Inferior parietal cortex (tissue), 1 donor: ENCODE measurements around the gene PSD4.

Source experiments
- DNase-seq: peaks from one replicate; pipeline ENCODE4 v3.0.0-alpha.2; 2016; ENCODE audit errors: extremely low spot score

PSD4 gene

GRCh38 chr2:113184531-113185230 lies 10.9 kb downstream of the PSD4 start:
- no peak for DNase-seq

DNA sequence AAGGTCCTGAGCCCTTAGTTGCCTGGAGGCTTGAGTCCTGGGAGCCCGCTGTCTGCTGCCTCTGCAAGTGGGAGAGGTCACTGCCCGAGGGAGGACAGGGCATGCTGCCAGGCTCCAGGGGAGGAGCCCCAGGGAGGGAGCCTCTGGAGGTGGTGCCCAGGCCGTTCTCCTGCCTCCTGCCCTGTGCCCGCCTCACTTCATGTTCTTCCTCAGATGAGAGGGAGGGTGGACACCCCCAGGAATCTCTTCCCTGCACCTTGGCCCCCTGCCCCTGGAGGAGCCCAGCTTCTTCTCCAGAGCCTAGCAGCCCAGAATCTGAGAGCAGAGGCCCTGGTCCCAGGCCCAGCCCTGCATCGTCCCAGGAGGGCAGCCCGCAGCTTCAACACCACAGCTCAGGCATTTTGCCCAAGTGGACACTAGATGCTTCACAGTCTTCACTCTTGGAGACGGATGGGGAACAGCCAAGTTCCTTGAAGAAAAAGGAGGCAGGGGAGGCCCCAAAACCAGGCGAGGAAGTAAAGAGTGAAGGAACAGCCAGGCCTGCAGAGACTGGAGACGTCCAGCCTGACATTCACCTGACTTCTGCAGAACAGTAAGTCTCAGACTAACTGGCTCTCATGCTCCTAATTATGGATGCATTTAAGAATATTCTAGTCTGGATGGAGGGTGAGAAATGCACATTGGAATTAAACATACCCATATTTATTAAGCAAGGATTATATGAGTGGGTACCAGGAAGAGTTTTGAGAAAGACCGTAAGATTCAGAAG lies 12.1 kb downstream of the PSD4 start:
- no peak for DNase-seq

GRCh38 chr2:113186433-113186796 lies 12.6 kb downstream of the PSD4 start:
- no peak for DNase-seq

GRCh38 chr2:113187771-113188170 lies 14.0 kb downstream of the PSD4 start:
- DNase-seq = no peak

DNA sequence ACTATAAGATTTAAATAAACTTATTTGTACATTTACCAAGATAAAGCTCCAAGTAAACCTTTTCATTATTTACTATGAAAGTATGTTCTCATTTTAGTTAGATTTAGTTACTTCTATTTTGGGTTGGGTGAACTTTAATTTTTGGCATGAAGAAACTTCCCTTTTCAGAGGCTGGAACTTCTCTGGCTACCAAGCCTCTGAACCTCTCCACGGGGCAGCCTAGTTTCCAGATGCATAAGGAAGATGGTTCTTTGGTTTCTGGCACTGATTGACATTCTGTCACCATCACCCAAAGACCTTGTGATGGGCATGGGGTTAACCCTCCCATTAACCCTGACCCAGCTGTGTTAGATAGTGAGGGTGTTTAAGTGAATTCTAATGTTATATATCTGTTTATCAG lies 17.1 kb downstream of the PSD4 start:
- no peak for DNase-seq

DNA sequence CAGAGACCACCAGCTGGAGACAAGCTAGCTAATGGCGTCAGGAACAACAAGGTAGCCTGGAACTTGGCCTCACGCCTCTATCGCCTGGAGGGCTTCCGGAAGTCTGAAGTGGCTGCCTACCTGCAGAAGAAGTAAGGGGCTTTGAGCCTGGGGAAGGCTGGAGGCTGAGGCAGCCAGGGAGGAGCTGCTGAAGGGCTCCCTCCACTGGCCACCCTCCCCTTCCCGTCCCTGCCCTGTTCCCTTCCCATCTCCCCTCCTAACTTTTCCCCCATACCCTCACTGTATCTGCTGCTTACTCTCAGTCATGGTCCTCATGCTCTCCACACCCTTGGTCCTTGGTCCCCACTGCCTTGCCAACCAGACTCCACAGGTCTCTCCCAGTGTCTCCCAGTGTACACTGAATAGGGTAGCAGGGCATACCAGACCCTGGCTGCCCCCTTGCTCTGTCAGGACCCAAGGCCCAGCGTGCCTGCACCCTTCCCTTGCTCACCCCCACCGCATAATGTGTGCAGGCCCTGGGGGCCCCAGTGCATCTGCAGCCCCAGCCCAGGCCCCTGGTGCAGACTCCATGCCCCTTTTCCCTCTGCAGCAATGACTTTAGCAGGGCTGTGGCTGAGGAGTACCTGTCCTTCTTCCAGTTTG lies 18.8 kb downstream of the PSD4 start:
- no peak for DNase-seq

- DNase-seq = no peak
Measured at GRCh38 chr2:113195923-113196501, 22.2 kb downstream of the PSD4 start.

GRCh38 chr2:113196839-113197238 lies 23.1 kb downstream of the PSD4 start:
- DNase-seq = no peak

- no peak for DNase-seq
Measured at GRCh38 chr2:113197347-113198047, 23.7 kb downstream of the PSD4 start.

DNA sequence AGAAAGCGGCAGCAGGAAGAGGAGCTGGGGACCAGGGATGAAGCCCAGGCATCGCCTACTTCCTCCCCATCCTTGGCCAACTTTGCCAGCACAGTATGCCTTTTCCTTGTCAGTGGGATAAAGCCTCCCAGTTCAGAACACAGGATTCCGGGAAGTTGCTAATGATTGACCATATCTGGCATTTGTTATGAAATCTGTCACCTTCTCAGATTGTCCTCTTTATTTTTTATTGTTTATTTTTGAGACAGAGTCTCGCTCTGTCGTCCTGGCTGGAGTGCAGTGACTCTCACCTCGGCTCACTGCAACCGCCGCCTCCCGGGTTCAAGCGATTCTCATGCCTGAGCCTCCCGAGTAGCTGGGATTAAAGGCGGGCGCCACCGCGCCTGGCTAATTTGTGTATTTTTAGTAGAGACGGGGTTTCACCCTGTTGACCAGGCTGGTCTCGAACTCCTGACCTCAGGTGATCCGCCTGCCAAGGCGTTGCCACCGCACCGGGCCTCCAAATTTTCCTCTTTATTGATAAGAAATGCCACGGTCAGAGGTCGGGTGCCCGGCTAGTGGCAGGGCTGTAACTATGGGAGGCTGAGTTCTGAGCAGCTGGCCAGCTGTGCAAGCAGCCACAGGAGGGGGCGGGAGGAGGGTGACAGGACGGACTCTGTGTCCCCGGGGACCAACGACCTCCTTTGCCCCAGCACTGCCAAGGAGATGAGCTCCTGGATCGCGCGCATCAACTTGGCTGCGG lies 24.4 kb downstream of the PSD4 start:
- DNase-seq = no peak

- peak; percentile 83 for DNase-seq
Measured at GRCh38 chr2:113198790-113199612, 25.2 kb downstream of the PSD4 start.

GRCh38 chr2:113200236-113200635 lies 26.5 kb downstream of the PSD4 start:
- DNase-seq = no peak

DNA sequence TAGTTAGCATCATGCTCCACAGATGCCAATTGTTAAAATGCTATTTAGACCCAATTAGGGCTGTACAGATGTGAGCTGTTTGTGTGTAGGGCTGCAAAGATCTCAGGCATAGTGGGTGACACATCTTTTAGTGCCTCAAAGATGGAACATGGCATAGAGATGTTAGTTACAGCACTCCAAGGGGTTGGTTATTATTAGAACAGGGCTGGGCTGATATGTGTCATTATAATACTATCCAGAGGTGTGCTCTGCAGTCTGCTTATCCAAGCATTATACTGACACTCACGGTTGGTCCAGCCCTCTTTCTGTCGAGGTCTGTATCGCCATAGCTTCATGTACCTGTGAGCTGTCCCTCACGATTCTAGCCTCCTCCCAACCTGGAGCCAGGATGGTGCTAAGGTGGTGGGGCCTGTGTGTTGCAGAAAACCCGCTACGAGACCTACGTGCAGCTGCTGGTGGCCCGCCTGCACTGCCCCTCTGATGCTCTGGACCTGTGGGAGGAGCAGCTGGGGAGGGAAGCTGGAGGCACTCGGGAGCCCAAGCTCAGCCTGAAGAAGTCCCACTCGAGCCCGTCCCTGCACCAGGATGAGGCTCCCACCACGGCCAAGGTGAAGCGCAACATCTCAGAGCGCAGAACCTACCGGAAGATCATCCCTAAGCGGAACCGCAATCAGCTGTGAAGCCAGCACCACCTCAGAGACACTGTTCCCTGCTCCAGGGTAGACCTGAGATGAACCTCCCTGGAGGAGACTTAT lies 27.1 kb downstream of the PSD4 start:
- no peak for DNase-seq

DNA sequence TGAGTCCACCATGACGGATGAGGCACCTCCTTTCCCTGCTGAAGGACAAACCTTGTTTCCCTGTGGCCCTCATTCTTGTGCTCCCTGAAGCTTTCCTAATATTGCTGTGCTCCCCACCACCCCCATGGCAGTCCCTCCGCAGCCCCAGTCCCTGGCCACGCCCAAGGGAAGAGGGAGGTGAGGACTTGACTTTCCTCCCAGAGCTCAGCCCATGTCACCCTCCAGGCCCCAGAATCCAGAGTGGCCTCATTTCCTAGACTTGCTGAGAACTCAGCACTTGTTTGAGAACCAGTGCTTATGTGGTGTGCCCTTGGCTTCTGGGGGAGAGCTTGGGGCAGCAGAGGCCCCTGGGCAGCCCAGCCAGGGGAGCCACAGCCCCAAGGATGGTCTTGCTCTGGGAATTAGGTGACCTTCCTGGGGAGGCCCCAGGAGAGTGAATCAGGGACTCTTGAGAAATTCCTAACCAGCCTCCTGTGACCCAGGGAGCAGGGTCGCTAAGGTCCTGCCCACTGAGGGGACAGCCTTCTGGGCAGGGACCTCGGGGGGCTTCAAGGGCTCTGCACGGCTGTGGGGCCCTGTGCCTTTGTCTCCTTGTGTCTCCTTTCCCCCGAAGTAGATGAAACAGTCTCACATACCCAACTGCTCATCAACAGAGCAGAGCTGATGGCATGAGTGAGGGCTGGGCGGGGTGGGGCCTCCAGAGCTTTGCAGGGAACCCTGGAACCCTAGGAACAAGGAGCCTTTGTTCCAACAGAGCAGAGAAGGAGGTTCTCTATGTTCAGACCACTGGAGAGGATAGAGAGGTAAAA lies 27.9 kb downstream of the PSD4 start:
- no peak for DNase-seq

DNA sequence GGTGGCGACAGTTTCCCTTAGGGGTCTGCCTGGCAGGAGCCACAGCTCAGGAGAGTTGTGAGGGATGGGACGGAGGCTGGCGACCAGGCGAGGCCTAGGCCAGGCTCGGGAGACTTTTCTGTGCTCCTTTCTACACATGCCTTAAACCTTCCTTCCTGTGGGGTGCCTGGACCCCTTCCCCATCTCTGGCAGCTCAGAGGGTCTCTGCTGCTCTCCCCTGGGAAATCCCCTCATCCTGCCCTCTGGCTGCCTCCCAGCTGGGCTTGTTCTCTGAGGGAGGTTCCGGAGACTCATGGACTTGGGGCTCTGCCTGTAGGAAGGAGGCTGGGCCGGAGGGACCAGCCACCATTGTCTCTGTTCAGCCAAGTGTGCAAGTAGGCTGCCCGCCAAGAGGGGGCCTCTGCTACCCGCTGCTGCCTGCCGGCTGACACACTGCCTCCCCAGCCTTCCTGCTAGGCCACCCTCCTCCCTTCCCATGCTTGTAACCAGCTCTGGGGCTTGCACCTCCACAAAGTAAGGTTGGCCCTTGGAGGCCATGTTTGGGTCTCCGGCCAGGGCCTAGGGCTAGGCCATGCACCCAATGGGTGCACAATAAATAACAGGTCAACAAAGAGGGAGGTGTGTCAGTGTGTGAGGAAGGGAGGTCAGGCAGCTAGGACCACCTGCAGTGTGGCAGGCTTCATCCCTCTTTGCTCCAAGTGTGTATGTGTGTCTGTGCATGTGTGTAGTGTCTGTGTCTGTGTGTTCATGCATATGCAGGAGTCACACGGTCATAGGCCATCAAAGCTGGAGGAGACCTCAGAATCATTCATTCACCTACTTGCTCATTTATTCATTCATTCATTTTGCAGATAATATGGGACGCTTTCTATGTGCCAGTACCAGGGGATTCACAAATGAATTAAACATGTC lies 28.8 kb downstream of the PSD4 start:
- DNase-seq = no peak

DNA sequence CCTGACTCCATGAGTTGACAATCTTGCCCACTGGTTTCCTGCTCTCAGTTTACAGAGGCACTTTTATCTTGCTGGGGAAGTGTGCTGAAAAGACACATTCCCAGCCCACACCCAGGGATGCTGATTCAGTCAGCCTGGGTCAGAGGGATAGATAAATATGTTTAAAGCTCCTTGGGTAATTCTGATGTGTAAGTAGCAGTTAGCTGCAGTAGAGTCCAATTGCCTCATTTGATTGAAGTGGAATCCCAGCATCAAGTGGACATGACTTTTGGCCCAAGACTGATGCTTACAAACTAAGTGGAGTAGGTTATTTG lies 29.4 kb downstream of the PSD4 start:
- no peak for DNase-seq

DNA sequence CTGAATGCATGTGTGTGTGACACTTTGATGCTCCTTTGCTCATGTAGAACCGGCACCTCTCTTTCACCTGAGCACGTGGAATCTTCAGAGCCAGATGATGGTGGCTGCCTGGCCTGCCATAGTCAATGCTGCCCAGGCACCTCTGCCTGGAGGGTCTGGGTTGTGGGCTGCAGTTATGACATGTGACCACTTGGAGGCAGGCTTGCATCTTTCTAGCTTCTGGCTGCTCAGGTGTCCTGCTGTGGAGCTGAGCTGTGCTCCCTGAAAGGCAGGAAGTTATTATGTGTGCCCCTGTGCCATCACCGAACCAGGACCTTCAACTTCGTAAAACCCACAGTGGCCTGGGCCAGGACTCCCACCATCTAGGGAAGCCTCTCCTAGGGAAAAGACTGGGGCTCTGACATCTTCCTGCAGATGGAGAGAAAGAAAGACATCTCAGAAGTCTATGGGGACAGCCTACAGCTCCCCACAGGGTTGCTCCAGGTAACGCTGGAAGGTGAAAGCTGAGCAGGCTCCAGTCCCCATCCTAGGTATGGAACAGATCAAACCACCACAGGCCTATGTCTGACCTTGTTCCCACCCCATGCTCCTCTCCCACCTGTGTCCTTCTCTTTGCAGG lies 30.2 kb downstream of the PSD4 start:
- peak; percentile 78 for DNase-seq
